ENCODE results near the gene PDLIM5.
"Not testable (repeated sequence)": the region's sequence is repeated elsewhere in the genome, so short reads cannot be mapped to it uniquely, and the experiment has no call there.

Gene PDLIM5, protein sequence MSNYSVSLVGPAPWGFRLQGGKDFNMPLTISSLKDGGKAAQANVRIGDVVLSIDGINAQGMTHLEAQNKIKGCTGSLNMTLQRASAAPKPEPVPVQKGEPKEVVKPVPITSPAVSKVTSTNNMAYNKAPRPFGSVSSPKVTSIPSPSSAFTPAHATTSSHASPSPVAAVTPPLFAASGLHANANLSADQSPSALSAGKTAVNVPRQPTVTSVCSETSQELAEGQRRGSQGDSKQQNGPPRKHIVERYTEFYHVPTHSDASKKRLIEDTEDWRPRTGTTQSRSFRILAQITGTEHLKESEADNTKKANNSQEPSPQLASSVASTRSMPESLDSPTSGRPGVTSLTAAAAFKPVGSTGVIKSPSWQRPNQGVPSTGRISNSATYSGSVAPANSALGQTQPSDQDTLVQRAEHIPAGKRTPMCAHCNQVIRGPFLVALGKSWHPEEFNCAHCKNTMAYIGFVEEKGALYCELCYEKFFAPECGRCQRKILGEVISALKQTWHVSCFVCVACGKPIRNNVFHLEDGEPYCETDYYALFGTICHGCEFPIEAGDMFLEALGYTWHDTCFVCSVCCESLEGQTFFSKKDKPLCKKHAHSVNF

DNA sequence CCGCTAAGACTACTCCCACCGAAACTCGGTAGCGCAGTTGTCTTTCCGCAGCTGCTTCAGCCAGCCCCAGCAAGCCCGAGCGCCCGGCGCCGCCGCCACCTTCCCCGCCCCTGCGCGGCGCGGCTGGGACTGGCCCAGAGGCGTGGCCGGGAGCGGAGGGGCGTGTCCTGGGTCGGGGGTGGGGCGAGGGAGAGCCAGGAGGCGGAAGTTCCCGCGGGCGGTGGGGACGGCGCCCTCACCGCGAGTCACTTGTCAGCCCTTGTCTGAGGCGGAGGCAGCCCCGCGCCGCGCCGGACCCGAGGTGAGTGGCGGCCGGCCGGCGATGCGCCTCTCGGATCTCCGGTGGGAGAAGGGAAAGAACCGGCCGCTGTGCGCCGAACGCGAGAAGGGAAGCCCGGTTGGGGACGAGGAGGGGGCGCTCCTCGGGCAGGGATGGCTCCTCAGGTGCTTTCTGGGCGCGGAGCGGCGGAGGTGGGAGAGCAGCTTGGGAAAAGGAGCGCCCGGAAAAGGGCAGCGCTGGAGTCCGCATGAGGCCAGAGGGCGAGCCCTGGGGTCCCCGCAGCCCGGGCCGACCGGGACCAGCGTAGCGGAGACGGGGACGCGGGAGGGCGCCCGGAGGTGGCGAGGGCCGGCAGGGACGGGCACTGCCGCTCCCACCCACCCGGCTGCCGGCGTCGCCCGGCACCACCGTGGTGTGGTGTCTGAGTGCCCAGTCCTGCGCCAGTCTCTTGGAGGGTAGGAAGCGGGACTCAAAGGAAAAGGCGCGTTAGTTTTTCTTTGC, at the start of gene PDLIM5:
PDLIM5 (plus strand) TSS at position 248 of the 781 bp plus-strand sequence. CDS start 3,347 bp downstream, outside the sequence.
- FAIRE-seq (peak; percentile 94), DNase-seq (ENCODE audit: insufficient read length, low spot score) (peak; percentile 83)

DNA sequence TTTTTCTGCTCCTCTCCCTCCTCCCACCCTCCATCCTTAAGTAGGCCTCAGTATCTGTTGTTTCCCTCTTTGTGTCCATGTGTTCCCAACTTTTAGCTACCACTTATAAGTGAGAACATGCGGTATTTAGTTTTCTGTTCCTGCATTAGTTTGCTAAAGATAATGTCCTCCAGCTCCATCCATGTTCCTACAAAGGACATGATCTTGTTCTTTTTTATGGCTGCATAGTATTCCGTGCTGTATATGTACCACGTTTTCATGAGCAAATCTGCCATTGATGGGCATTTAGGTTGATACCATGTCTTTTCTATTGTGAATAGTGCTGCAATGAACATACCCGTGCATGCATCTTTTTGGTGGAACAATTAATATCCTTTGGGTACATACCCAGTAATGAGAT, 49.3 kb upstream of the PDLIM5 start:
- not testable (repeated sequence) for FAIRE-seq; DNase-seq (ENCODE audit: insufficient read length, low spot score)

DNA sequence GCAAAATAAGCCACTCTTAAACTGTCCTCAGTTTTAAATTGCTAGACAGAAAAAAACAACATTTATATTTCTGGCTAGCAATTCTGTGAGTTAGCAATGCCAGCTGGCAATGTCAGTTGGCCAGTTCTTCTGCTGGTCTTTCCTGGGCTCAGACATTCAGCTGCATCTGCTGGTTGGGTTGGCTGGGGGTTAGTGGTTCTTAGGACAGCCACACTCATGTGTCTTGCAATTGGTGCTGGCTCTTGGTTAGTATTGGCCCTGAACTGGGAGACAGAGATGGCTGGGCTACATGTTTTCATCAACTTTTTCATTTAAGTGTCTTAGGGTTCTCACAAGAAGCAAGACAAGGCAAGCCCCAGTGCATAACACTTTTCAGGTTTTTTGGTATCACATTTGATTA, 48.0 kb upstream of the PDLIM5 start:
- FAIRE-seq = no peak
- DNase-seq (ENCODE audit: insufficient read length, low spot score) = no peak

DNA sequence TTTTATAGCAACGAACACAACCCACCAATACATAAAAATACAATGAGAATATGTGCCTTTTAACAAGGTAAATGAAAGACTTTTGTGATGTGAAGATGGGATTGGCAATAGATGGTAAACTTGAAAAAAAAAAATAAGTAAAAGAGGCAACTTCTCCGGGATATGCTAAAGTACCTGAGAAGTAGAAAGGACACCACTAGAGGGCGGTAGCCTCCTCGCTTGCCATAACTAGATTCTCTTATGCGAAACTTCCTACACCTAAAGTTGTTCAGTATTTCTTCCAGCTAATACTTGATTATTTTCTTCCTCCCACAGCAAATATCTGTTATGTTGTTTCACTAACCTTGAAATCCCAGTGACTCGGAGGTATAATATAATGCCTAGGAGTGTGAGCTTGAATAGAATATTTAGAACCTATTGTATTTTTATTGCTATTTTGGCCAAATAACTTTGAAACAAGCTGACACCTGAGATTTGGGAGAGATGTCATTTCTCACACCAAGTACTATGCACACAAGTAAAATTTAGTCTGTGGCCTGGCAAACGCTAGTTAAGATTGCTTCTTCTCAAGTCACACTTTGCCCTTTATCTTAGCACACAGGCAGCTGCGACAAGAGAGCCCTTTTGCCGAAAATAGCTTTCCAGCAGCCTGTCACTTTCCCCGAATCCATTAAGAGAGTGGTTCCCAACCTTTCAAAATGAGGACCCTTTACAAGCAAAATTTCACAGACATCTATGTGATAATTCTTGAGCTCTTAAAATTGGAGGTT, 44.9 kb upstream of the PDLIM5 start:
- DNase-seq (ENCODE audit: insufficient read length, low spot score) = no peak
- no peak for FAIRE-seq

DNA sequence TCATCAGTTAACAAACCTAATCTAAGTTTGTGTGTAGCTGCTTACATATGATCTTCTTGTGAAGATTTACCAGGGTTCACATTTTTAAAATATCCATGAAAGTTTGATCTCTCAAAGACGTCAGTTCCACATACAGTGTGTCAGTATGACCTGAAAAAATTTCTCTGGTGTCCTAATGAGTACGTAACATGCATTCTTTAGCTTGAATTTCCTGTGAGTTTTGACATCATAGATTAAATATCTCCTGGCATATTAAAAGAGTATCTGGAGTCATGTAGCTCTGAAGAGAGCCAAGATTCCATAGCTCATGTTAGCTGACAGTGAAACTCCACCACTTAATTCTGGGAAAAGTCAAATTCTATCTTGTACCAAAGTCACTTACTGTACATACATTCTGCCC, 43.9 kb upstream of the PDLIM5 start:
- FAIRE-seq (no peak), DNase-seq (ENCODE audit: insufficient read length, low spot score) (no peak)

DNA sequence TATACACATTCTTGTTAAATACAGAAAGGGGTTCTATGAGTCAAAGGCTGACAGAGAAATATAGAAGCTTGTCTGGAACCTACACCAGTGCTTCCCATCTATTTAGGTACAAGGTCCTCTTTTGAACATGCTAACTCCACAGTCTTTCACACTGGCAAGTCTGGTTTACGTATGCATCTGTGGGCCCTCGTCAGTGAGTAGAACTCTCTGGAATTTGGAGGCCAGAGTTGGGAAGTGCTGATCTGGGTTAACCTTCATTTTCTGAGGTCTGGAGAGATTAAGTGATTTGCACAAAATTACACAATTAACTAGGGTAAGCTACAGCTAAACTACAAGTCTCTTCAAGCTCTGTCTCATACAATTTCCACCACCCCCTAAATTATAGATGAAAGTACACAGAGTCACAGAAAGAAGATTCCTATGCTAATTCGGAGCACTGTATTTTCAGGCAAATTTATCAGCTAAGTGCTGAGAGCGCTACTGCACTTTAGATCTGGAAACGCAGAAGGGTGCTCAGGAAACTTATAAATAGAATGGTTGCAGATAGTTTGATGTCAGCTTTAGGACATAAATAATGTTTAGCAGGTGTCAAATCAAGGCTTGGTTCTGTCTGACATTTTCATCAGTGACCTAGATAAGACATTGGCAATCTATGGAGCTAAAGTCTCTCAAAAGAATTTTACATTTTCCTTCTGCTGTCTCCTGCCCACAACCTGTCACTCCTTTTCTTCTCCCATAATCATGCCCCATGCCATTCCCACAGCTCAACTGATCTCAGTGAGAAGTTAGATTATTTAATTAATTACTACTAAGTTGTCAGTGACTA, 43.0 kb upstream of the PDLIM5 start:
- no peak for DNase-seq (ENCODE audit: insufficient read length, low spot score)
- FAIRE-seq = no peak

DNA sequence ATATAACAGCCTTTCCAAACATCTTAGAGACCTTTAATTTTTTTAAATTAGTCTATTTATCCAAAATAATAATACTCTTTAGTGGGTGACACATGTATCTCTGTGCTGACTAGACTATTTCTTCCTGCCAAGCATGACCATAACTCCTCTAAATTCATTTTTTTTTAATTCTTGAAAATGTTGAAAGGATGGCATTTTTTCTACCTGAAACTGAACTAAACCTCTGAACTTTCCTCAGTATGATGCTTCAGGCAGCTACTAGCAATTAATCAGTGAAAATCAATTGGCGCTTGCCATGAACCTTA, 42.4 kb upstream of the PDLIM5 start:
- DNase-seq (ENCODE audit: insufficient read length, low spot score) = no peak
- no peak for FAIRE-seq

DNA sequence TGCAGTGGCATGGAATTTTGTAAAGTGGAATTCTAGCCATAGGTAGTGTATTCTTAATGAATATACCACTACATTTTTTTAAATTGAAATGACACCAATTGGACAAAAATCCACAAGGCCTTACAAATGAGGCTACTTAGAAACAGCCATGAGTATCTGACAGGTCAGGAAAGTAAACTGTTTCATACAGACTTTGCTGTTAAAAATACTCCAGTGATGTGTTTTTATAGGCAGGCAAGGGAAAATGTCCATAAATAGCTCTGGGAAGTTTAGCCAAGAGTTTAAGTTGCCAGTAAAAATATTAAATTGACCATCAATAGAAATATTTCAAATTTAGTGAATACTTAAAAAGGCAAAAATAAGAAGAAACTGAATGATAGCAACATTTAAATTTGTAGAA, 41.8 kb upstream of the PDLIM5 start:
- no peak for DNase-seq (ENCODE audit: insufficient read length, low spot score)
- no peak for FAIRE-seq

DNA sequence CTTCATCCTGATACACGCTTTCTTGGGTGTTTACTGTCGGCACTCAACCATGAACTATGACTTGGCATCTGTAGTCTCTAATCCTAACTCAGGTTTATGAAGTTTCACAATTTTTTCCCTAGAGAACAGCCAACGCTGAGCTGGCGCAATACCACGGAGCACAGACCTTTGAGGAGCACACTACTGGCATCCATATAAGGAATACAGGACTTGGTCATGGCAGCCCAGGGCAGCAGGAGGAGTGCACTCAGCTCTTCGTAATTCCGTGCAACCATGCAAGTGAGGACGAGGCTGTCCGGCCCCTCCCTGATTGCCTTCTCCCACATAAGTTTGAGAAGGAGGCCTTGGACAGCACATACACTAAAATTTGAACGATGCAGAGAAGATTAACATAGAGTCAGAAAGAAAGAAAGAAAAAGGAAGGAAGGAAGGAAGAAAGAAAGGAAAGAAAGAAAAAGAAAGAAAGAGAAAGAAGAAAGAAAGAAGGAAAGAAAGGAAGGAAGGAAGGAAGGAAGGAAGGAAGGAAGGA, 41.0 kb upstream of the PDLIM5 start:
- no peak for FAIRE-seq
- DNase-seq (ENCODE audit: insufficient read length, low spot score) = no peak

DNA sequence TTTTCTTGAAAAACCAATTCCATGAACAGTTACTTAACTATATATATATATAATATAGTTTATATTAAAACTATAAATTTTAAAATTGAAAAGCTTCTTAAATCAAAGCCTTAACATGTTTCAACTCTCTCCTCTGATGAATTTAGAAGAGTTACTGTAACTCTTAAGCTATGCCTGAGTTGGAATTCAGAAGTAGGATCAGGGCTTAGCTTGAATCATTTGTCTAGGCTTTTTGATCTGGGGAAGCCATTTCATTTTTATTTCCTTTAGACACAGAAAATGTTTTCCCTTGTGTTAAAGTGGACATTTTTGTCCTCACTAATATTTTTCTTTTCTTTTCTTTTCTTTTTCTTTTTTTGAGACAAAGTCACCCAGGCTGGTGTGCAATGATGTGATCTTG, 40.4 kb upstream of the PDLIM5 start:
- no peak for DNase-seq (ENCODE audit: insufficient read length, low spot score)

DNA sequence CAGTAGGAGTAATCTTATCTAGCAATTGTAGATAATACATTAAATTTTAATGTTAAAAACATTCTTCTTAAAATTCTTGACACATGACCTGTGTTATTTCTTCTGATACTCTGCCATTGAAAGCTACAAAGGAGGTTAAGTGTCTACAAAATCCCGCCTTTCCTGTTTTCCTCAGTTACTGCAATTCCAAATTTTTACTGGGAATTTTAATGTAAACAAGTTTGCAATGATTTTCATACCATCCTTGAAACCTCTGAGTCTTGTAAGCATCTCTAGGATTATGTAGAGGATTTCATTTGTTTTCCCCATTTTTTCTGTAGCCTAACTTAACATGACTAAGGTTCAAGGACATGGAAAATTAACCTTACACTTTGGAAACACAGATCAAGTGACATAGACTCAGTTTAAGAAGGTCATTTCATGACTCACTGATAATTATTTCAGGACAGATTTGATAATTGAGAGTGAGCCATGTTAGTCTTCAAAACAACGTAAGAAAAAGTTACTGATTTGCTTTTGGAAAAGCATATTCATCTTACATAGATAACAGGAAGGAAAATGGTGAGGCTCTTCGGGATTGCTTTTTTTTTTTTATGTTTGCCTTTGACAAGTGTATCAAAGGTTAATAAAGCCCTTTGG, 39.6 kb upstream of the PDLIM5 start:
- FAIRE-seq (no peak), DNase-seq (ENCODE audit: insufficient read length, low spot score) (no peak)

More for the DNA sequence above, 40.4 kb upstream of the PDLIM5 start:
- no peak for FAIRE-seq

DNA sequence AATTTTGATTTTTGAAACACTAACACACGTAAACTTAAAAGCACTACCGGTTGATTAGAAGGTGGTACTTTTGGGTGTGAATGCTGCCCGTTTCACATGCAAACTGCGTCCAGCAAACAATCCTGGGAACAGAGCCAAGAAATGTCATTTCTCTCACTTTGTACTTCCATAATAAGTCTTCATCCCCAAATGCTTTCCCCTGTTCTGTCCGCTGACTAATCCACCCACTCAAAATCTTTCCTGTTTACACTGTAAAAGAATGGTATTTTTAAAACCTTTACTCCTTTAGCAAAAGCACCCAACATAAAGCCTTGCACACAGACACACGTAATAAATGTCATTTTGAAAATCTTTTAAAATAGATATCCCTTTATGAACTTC, 39.1 kb upstream of the PDLIM5 start:
- DNase-seq (ENCODE audit: insufficient read length, low spot score) (no peak), FAIRE-seq (no peak)

DNA sequence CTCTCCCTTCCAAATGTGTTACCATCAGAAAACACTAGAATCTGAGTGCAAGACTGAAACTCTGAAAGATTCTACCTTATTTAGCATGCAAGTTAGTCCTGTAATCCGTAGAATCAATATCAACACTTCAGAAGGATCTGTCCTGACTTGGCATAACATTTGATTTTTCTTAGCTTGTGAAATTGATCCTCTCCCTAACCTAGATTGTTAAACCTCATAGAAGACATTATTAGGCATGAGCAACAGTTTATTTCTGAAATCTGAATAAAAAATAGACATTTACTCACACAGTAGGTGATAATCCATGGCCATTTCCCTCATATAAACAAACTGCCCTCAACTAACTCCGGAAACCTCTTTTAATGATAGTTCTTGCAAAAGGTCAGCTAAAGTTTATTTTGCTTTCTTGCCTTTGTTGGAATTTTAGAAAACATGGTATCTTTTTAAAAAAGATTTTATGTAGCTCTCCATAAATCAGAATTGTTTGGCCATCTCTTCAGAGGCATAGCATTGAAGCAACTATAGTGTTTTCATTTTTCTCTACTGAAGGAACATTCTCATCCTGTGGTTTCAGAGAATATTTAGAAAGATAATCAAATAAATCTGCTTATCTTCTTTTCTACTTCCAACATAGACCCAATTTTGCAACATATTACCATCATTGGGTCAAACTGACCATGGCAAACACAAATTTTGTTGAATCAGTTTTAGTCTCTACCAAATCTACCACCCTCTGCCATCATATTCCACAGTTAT, 38.5 kb upstream of the PDLIM5 start:
- DNase-seq (ENCODE audit: insufficient read length, low spot score) (no peak), FAIRE-seq (no peak)

DNA sequence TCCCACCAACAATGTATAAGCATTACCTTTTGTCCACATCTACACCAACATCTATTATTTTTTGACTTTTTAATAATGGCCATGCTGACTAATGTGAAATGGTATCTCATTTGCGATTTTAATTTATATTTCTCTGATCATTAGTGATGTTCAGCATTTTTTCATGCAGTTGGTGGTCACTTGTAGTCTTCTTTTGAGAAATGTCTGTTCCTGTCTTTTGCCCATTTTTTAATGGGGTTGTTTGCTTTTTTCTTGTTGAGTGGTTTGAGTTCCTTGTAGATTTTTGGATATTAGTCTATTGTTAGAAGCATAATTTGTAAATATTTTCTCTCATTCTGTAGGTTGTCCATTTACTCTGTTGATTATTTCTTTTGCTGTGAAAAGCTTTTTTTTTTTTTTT, 36.8 kb upstream of the PDLIM5 start:
- no peak for DNase-seq (ENCODE audit: insufficient read length, low spot score)
- no peak for FAIRE-seq

DNA sequence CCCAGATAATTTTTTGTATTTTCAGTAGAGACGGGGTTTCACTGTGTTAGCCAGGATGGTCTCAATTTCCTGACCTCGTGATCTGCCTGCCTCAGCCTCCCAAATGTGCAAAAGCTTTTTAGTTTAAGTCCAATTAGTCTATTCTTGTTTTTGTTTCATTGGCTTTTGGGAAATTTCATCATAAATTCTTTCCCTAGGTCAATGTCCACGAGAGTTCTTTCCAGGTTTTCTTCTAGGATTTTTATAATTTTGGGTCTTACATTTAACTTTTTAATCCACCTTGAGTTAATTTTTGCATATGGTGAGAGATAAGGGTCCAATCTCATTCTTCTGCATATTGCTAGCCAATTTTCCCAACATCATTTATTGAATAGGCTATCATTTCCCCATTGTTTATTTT, 36.3 kb upstream of the PDLIM5 start:
- FAIRE-seq = no peak

DNA sequence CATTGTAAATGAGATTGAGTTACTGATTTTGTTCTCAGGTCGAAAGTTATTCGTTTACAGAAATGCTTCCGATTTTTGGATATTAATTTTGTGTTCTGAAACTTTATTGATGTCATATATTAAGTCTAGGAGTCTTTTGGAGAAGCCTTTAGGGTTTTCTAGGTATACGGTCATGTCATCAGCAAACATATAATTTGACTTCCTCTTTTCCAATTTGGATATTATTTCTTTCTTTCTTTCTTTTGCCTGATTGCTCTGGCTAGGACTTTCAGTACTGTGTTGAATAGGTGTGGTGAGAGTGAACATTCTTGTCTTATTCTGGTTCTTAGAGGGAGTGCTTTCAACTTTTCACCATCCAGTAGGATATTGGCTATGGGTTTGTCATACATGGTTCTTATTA, 35.4 kb upstream of the PDLIM5 start:
- DNase-seq (ENCODE audit: insufficient read length, low spot score) (no peak), FAIRE-seq (no peak)

More for the DNA sequence above, 36.3 kb upstream of the PDLIM5 start:
- no peak for DNase-seq (ENCODE audit: insufficient read length, low spot score)

DNA sequence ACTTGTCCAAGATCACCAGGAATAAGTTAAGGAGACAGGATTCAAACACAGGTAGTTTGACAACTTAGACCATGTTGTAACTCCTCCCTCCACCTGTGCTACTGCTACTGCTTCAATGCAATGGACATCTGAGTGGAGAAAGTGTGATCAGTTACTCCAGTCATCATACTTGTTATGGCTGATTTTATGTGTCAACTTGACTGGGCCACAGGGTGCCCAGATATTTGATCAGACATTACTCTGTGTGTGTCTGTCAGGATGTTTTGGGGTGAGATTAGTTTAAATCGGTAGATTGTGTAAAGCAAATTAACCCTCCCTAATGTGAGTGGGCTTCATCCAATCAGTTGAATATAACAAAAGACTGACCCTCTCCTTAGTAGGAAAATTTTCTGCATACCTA, 34.8 kb upstream of the PDLIM5 start:
- DNase-seq (ENCODE audit: insufficient read length, low spot score) (no peak), FAIRE-seq (no peak)

DNA sequence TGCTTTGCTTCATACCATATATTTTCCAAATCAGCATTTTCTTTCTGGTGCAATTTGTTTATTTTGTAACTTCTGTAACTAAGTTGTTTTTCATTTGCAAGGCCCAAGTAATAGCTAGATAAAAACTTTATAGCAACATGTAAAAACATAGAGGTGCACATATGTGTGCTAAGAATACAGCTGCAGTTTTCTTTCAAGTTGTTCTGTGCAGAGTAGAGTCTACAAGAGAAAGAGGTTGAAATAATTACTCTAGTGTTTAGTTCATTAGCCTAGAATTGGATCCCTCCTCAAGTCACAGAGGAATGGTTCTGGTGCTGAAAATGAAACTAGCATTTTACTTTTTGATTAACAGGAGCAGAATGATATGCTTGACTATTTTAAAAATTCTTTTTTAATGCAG, 32.2 kb upstream of the PDLIM5 start:
- DNase-seq (ENCODE audit: insufficient read length, low spot score) (no peak), FAIRE-seq (no peak)

DNA sequence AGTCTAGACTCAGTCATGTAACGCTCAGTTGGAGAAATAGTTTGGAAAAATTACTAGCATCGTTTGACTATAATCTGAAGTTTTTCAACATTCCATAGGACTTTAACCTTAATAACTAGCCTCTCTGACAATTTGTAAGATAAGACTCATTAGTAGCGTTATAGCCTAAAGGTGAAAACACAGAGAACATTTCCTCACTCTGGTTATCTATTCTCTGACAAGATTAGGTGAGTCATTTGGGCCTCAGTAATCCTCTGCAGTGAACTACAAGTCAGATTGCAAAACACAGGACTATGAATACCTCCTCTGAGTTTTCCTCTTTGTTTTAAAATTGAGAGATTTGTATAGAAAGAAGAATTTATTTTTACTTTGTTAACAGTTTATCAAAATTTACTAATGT, 31.8 kb upstream of the PDLIM5 start:
- DNase-seq (ENCODE audit: insufficient read length, low spot score) = no peak
- FAIRE-seq = no peak

All from GM19239 (cell line).